RWPE1 (cell line): ENCODE data around the gene GPC2.
A peak's percentile ranks its signal among the peaks of the same experiment; 100 is the strongest.
"Not testable (repeated sequence)": the region's sequence is repeated elsewhere in the genome, so short reads cannot be mapped to it uniquely, and the experiment has no call there.

Experiments used
- CTCF ChIA-PET: fragments of 350-600 bp; sonication (Branson Sonifier 250); formaldehyde crosslinking; extraction: SDS; loops from one replicate; lab custom pipeline; 2021; lab: Yijun Ruan, JAX
- POLR2A ChIA-PET: fragments of 400-600 bp; formaldehyde crosslinking; extraction: SDS; loops from one replicate; lab custom pipeline; 2020; ENCODE audit warnings: antibody characterized with exemption; ENCODE audit not compliant: low non-redundant PET; lab: Yijun Ruan, JAX
- DNase-seq: peaks from one replicate; pipeline ENCODE4 v3.0.0; 2012; ENCODE audit warnings: low spot score
- H3K27ac ChIP-seq: fragments of 450-650 bp; 2 replicates; pipeline ENCODE4 v1.5.1; 2017
- TF ChIP-seq, protein P1 (sequence below): fragments of 450-650 bp; conservative IDR thresholded peaks from 2 replicates; pipeline ENCODE4 v1.5.1; 2017; ENCODE audit warnings: low read depth, mild to moderate bottlenecking

GPC2 gene

DNA sequence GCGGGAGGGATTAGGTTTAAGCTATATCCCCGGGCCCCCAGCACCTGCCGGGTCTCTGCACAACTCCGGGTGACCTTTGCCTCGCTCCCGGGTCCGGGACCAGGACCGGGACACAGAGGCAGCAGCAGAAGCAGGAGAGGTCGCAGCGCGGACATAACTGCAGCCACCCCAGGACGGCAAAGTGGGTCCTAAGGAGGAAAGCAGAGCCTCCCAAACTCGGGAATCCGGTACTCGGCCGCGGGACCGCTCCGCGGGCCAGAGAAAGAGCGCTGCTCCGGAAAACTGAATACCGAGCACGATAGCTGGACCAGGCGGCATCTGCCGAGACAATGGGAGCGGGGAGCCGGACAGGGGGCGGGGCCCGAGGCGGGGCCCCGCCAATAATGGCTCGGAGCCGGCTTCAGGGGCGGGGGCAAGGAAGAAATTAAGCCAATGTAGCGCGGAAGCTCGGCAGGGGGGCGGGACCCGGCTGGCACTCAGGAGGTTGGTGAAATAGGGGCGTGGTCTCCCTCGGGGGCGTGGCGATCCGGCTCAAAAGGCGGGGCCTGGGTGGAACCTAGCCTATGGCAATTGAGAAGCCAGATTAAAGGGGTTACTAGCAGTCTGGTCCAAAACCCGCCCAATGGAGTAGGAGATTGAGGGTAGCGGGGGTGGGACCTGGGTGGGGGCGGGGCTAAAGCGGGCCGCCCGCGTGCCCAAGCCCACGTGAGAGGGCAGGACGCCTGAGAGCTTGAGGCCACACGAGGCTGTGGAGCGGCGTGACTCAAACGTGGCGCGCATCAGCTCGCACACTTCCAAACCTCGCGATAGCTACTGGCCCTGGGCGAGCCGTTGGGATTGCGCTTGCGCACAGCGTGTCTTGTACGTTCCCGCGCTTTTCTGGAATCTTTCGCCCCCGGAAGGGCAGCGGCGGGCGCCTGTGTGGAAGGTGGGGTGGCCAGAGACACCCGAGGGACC is at the start of gene GPC2, which contains the start of gene STAG3:
Gene GPC2 (minus strand): TSS at position 337 of the 957 bp plus-strand sequence. CDS start 182 bp downstream, at position 155.
Gene STAG3 (plus strand): TSS at position 874 of the 957 bp plus-strand sequence. CDS start 2,639 bp downstream, outside the sequence.
- ChIA-PET POLR2A (interaction anchor here (0.6 to 1.3 kb wide), 2 partner anchors 28 to 108 kb away, joined by 5 to 10 read pairs; partner anchors contain the start of gene LAMTOR4), CTCF (interaction anchor here (0.6 to 1.5 kb wide), 3 partner anchors 22 to 47 kb away, joined by 3 to 6 read pairs (median 3); no protein-coding TSS in a partner anchor)
- peak; percentile 95 for DNase-seq
- peak within 1 kb of the TSS; percentile 44 for H3K27ac ChIP-seq
- TF ChIP-seq, protein P1, sequence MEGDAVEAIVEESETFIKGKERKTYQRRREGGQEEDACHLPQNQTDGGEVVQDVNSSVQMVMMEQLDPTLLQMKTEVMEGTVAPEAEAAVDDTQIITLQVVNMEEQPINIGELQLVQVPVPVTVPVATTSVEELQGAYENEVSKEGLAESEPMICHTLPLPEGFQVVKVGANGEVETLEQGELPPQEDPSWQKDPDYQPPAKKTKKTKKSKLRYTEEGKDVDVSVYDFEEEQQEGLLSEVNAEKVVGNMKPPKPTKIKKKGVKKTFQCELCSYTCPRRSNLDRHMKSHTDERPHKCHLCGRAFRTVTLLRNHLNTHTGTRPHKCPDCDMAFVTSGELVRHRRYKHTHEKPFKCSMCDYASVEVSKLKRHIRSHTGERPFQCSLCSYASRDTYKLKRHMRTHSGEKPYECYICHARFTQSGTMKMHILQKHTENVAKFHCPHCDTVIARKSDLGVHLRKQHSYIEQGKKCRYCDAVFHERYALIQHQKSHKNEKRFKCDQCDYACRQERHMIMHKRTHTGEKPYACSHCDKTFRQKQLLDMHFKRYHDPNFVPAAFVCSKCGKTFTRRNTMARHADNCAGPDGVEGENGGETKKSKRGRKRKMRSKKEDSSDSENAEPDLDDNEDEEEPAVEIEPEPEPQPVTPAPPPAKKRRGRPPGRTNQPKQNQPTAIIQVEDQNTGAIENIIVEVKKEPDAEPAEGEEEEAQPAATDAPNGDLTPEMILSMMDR = no peak

GRCh38 chr7:100224891-100225290 is 47.7 kb upstream of the GPC2 start:
- DNase-seq, POLR2A ChIA-PET, CTCF ChIA-PET, H3K27ac ChIP-seq: not testable (repeated sequence)

- CTCF ChIA-PET, DNase-seq, H3K27ac ChIP-seq, POLR2A ChIA-PET: not testable (repeated sequence)
Measured at GRCh38 chr7:100223376-100223927, 46.3 kb upstream of the GPC2 start.

- TF ChIP-seq, protein P1 = no peak
- H3K27ac ChIP-seq = no peak overlapping the region
- CTCF ChIA-PET = interaction anchor here (0.6 kb wide), 1 partner anchor 8 kb away, joined by 3 read pairs; no protein-coding TSS in a partner anchor
- DNase-seq = no peak
- POLR2A ChIA-PET = no interaction called here
Measured at GRCh38 chr7:100222445-100223132, 45.4 kb upstream of the GPC2 start.

DNA sequence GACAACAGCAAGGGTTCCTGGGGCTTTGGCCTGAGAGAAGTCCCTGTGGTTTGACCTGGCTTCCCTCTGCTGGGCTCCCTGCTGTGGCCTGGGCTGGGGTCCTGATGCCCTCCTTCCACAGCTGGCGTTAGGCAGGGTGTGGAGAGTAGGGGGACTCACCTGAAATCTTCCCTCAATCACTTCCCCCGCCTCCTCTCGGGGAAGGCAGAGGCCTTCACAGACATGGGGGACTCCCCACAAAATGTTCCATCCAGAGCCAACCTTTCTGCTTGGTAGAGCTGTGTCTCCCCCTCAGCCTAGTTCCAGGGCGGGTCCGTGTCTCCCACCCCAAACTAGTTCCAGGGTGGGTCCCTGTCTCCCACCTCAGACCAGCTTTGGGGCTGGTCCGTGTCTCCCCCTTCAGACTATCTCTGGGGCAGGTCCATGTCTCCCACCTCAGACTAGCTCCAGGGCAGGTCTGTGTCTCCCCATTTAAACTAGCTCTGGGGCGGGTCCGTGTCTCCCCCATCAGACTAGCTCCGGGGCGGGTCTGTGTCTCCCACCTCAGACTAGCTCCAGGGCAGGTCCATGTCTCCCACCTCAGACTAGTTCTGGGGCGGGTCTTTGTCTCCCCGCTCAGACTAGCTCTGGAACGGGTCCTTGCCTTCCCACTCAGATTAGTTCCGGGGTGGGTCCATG is 44.7 kb upstream of the GPC2 start:
- TF ChIP-seq, protein P1 = no peak
- ChIA-PET POLR2A (no interaction called here), CTCF (interaction anchor here (0.6 to 0.8 kb wide), 4 partner anchors 8 to 129 kb away, joined by 3 to 4 read pairs (median 3); no protein-coding TSS in a partner anchor)
- no peak overlapping the region for H3K27ac ChIP-seq
- DNase-seq = no peak

DNA sequence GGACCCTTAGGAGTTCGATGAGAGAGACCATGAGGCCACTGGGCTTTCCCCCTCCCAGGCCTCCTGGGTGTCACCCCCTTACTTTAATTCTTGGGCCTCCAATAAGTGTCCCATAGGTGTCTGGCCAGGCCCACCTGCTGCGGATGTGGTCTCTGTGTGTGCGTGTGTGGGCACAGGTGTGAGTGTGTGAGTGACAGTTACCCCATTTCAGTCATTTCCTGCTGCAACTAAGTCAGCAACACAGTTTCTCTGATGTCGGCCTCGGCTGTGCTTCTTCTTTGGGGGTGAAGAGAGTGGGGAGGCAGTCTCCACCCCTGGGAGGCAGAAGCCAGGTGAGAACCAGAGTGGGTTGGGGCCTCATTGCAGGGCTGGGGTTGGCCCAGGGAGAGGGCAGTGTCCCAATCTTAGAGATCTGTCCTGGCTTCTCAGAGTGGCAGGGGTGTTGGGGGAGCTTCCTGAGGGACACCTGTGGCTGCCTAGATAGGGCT is 44.1 kb upstream of the GPC2 start:
- ChIA-PET POLR2A (no interaction called here), CTCF (interaction anchor here (0.6 to 0.8 kb wide), 2 partner anchors 91 to 129 kb away, joined by 3 read pairs; no protein-coding TSS in a partner anchor)
- TF ChIP-seq, protein P1 = no peak
- H3K27ac ChIP-seq = no peak overlapping the region
- DNase-seq = no peak
